IMR-90 (cell line): ENCODE measurements around the gene RPS29. TPM values are rescaled to one million over a fixed set of nuclear protein-coding genes. Genes with fewer than 3 reads are reported as not detected.

Source experiments
- ATAC-seq: fragments of 200-7000 bp; cut with Tn5 transposase; 2 replicates; pipeline ENCODE4 v1.9.1; 2020; ENCODE audit warnings: low read depth, mild to moderate bottlenecking, moderate library complexity
- BruUV-seq: library from RNA; stranded (reverse); fragments of 400-500 nt; replicated peaks from 2 replicates; lab custom pipeline; 2021; lab: Mats Ljungman, UMichigan
- CTCF ChIA-PET: fragments of 300-600 bp; formaldehyde crosslinking; extraction: SDS; loops from one replicate; lab custom pipeline; 2021; ENCODE audit warnings: antibody characterized with exemption; lab: Yijun Ruan, JAX
- POLR2A ChIA-PET: fragments of 300-600 bp; sonication (Branson Sonifier 250); formaldehyde crosslinking; loops from one replicate; lab custom pipeline; 2022; ENCODE audit warnings: antibody characterized with exemption; ENCODE audit not compliant: unreplicated experiment; lab: Charles Lee
- DNase-seq: peaks from one replicate; pipeline ENCODE4 v3.0.0; 2013
- H2AFZ ChIP-seq: replicated peaks from 2 replicates; pipeline ENCODE3; 2013; ENCODE audit warnings: low read length, mild to moderate bottlenecking; ENCODE audit not compliant: poor library complexity
- H2AK5ac ChIP-seq: 2 replicates; pipeline ENCODE4 v1.6.1; 2013; ENCODE audit warnings: low read depth, low read length, inconsistent platforms
- H2AK9ac ChIP-seq: replicated peaks from 2 replicates; pipeline ENCODE3; 2013; ENCODE audit warnings: mild to moderate bottlenecking, low read depth, low read length, moderate library complexity; ENCODE audit not compliant: poor library complexity
- H2BK120ac ChIP-seq: 2 replicates; pipeline ENCODE4 v1.6.1; 2013; ENCODE audit warnings: low read depth, low read length, inconsistent platforms
- H2BK15ac ChIP-seq: 3 replicates; pipeline ENCODE4 v1.6.1; 2013; ENCODE audit warnings: low read depth, low read length, inconsistent platforms
- H2BK20ac ChIP-seq: 2 replicates; pipeline ENCODE4 v1.6.1; 2013; ENCODE audit warnings: low read depth, mild to moderate bottlenecking, inconsistent platforms, low read length, moderate library complexity
- H2BK5ac ChIP-seq: 2 replicates; pipeline ENCODE4 v1.6.1; 2013; ENCODE audit warnings: mild to moderate bottlenecking, low read depth, low read length, inconsistent platforms; ENCODE audit not compliant: poor library complexity, severe bottlenecking
- H3K14ac ChIP-seq: replicated peaks from 2 replicates; pipeline ENCODE4 v1.6.1; 2013; ENCODE audit warnings: low read depth, low read length, inconsistent platforms
- H3K18ac ChIP-seq: 2 replicates; pipeline ENCODE4 v1.6.1; 2013; ENCODE audit warnings: low read depth, low read length, control low read depth
- H3K23ac ChIP-seq: 2 replicates; pipeline ENCODE4 v1.6.1; 2013; ENCODE audit warnings: low read depth, low read length, inconsistent platforms
- H3K27ac ChIP-seq: 2 replicates; pipeline ENCODE4 v1.5.1; 2013; ENCODE audit warnings: mild to moderate bottlenecking, control low read depth, low read length; ENCODE audit not compliant: insufficient read depth
- H3K27me3 ChIP-seq: 2 replicates; pipeline ENCODE4 v1.6.1; 2013; ENCODE audit warnings: low read length; ENCODE audit not compliant: control insufficient read depth, insufficient read depth
- H3K36me3 ChIP-seq: 2 replicates; pipeline ENCODE4 v1.6.1; 2013; ENCODE audit warnings: low read length, mixed read lengths; ENCODE audit not compliant: control insufficient read depth, insufficient read depth
- H3K4ac ChIP-seq: 2 replicates; pipeline ENCODE4 v1.6.1; 2013; ENCODE audit warnings: low read depth, low read length, inconsistent platforms
- H3K4me1 ChIP-seq: 2 replicates; pipeline ENCODE4 v1.6.1; 2013; ENCODE audit warnings: low read length, mixed read lengths; ENCODE audit not compliant: control insufficient read depth, insufficient read depth
- H3K4me2 ChIP-seq: 2 replicates; pipeline ENCODE4 v1.6.1; 2013; ENCODE audit warnings: low read depth, mild to moderate bottlenecking, control low read depth, low read length, moderate library complexity
- H3K4me3 ChIP-seq: 2 replicates; pipeline ENCODE4 v1.5.1; 2013; ENCODE audit warnings: low read depth, mild to moderate bottlenecking, control low read depth, low read length, moderate library complexity; ENCODE audit not compliant: insufficient read depth
- H3K56ac ChIP-seq: 2 replicates; pipeline ENCODE4 v1.6.1; 2013; ENCODE audit warnings: low read length, inconsistent platforms; ENCODE audit not compliant: insufficient read depth; ENCODE audit errors: extremely low read depth
- H3K79me1 ChIP-seq, 2 experiments: 2 replicates each; pipeline ENCODE4 v1.6.1; 2013; ENCODE audit warnings: low read length in 2 of 2, inconsistent platforms in 1 of 2, low read depth in 1 of 2
- H3K9ac ChIP-seq: 2 replicates; pipeline ENCODE4 v1.6.1; 2013; ENCODE audit warnings: low read depth, low read length, control low read depth
- H3K9me1 ChIP-seq: 2 replicates; pipeline ENCODE4 v1.6.1; 2013; ENCODE audit warnings: low read length, inconsistent platforms; ENCODE audit not compliant: insufficient read depth
- H3K9me3 ChIP-seq: 2 replicates; pipeline ENCODE4 v1.6.1; 2013; ENCODE audit warnings: low read length; ENCODE audit not compliant: control insufficient read depth, insufficient read depth
- H4K20me1 ChIP-seq: 2 replicates; pipeline ENCODE4 v1.6.1; 2013; ENCODE audit warnings: low read length, inconsistent platforms; ENCODE audit not compliant: insufficient read depth
- H4K5ac ChIP-seq: 2 replicates; pipeline ENCODE4 v1.6.1; 2013; ENCODE audit warnings: mild to moderate bottlenecking, low read depth, low read length, control low read depth
- H4K8ac ChIP-seq, 2 experiments: 2 replicates each; pipeline ENCODE4 v1.6.1; 2013; ENCODE audit warnings: low read depth in 2 of 2, low read length in 2 of 2, control low read depth in 1 of 2, inconsistent platforms in 1 of 2
- H4K91ac ChIP-seq: 2 replicates; pipeline ENCODE4 v1.6.1; 2013; ENCODE audit warnings: low read depth, low read length, inconsistent platforms; ENCODE audit not compliant: insufficient read depth
- RCOR1 ChIP-seq: IDR thresholded peaks from 2 replicates; pipeline ENCODE4 v1.6.1; 2012; ENCODE audit warnings: mild to moderate bottlenecking, low read length, improper control_type of control experiment; ENCODE audit not compliant: insufficient replicate concordance
- WGBS, 2 experiments: methylation state at CpG; one replicate each; pipeline versions ENCODE4 v1.1.5 to v1.1.7; 2013; ENCODE audit warnings: missing lambda C conversion rate in 2 of 2; ENCODE audit not compliant: insufficient read length in 1 of 2; ENCODE audit errors: extremely low coverage in 2 of 2; 5-methylcytosine and 5-hydroxymethylcytosine counted together
- dilution Hi-C: fragments of 300-500 bp; cut with HindIII; formaldehyde crosslinking; loops from one replicate; pipeline ENCODE4 v1.14.3; 2018; ENCODE audit warnings: low sequenced_read_pairs; ENCODE audit not compliant: unreplicated experiment
- in situ Hi-C: fragments of 300-500 bp; cut with MboI; formaldehyde crosslinking; loops from 3 replicates; pipeline ENCODE4 v1.14.3; 2019; ENCODE audit warnings: low sequenced_read_pairs, inconsistent platforms, mixed read lengths
- intact Hi-C: fragments of 100-400 bp; cut with micrococcal nuclease; formaldehyde crosslinking; loops from 2 replicates; pipeline ENCODE4 v1.10.0; 2022
- polyA plus RNA-seq, 3 experiments: library from polyadenylated mRNA; depleted of rRNA; stranded (reverse); fragments of >200 nt; gene quantifications; 2 replicates each; pipeline ENCODE4 v1.2.3, GENCODE V29; 2012; ENCODE audit warnings: low replicate concordance in 1 of 3
- total RNA-seq: library from RNA; depleted of rRNA; stranded (reverse); fragments of >200 nt; gene quantifications from 2 replicates; pipeline ENCODE4 v1.2.3, GENCODE V29; 2012

RPS29 gene
- total and polyA plus RNA-seq, 2 of the 4 experiments (the other 2 are of a cell fraction), result 318 to 10,393 TPM

DNA sequence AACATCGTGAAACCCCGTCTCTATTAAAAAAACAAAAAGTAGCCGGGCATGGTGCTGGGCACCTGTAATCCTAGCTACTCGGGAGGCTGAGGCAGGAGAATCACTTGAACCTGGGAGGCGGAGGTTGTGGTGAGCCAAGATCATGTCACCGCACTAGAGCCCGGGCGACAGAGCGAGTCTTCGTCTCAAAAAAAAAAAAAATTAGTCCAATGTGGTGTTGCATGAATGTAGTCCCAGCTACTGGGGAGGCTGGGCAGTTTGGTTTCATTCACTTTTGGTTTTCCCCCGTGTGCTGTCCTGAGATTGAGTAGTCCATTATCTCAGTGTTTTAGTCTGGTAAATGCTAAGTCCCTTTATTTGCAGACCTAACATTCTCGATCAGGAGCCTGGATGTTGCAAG, 19.5 kb downstream of the RPS29 start:
- Histone ChIP-seq H3K79me1 (no peaks in the 10 kb centered on the region), H3K27me3 (no peaks in the 10 kb centered on the region), H3K4me2 (no peak overlapping the region), H4K8ac (no peak overlapping the region), H3K18ac (no peak overlapping the region), H2BK15ac (no peak overlapping the region), H3K4ac (no peak overlapping the region), H3K36me3 (no peaks in the 10 kb centered on the region; the same call in 1 of the 2 replicates), H3K9me1 (no peaks in the 10 kb centered on the region), H2AK5ac (no peak overlapping the region), H3K9ac (no peak overlapping the region), H2AK9ac (no peak overlapping the region), H3K4me1 (no peaks in the 10 kb centered on the region), H4K5ac (no peak overlapping the region), H3K4me3 (no peak overlapping the region), H2AFZ (no peak overlapping the region), H2BK20ac (no peak overlapping the region), H3K23ac (no peak overlapping the region), H3K9me3 (no peaks in the 10 kb centered on the region), H2BK5ac (no peak overlapping the region), H3K14ac (no peak overlapping the region), H3K56ac (no peak overlapping the region), H4K20me1 (no peaks in the 10 kb centered on the region), H4K91ac (no peak overlapping the region), H3K27ac (no peak overlapping the region), H2BK120ac (no peak overlapping the region)
- BruUV-seq, result no TSS peak
- ChIA-PET POLR2A (no interaction called here), CTCF (no interaction called here)
- WGBS, 2 experiments, result 92% methylated on average over 4 of the region's 12 CpGs; no CpG with 5 or more reads in 1 of the 2 experiments
- dilution Hi-C loops, result no loop called here
- ATAC-seq, result no peak
- TF ChIP-seq RCOR1, result no peak
- intact Hi-C loops, result no loop called here
- in situ Hi-C loops, result no loop called here
- DNase-seq, result no peak
